Parathyroid adenoma (tissue), 2 donors: ENCODE data around the gene CCDC28B.
A peak's percentile ranks its signal among the peaks of the same experiment; 100 is the strongest.

Experiments
- H2AFZ ChIP-seq: fragments of 300-600 bp; sonication (generic); one replicate; pipeline ENCODE4 v1.7.0; 2017; ENCODE audit warnings: antibody characterized with exemption, mild to moderate bottlenecking
- H3K27ac ChIP-seq: fragments of 300-600 bp; sonication (generic); one replicate; pipeline ENCODE4 v1.7.0; 2017
- H3K27me3 ChIP-seq: fragments of 300-600 bp; sonication (generic); one replicate; pipeline ENCODE4 v1.7.0; 2017; ENCODE audit warnings: low read length; ENCODE audit not compliant: control insufficient read depth, insufficient read depth
- H3K36me3 ChIP-seq: fragments of 300-600 bp; sonication (generic); one replicate; pipeline ENCODE4 v1.7.0; 2017; ENCODE audit warnings: low read length; ENCODE audit not compliant: control insufficient read depth, insufficient read depth
- H3K4me1 ChIP-seq: fragments of 300-600 bp; sonication (generic); one replicate; pipeline ENCODE4 v1.7.0; 2017; ENCODE audit warnings: control low read depth
- H3K4me2 ChIP-seq: fragments of 300-600 bp; sonication (generic); one replicate; pipeline ENCODE4 v1.7.0; 2017; ENCODE audit warnings: low read length
- H3K4me3 ChIP-seq: fragments of 300-600 bp; sonication (generic); one replicate; pipeline ENCODE4 v1.7.0; 2017; ENCODE audit warnings: low read depth, low read length
- H3K79me2 ChIP-seq: fragments of 300-600 bp; sonication (generic); one replicate; pipeline ENCODE4 v1.7.0; 2017; ENCODE audit warnings: control low read depth
- H3K9ac ChIP-seq: fragments of 300-600 bp; sonication (generic); one replicate; pipeline ENCODE4 v1.7.0; 2017; ENCODE audit warnings: mild to moderate bottlenecking
- H3K9me3 ChIP-seq: fragments of 300-600 bp; sonication (generic); one replicate; pipeline ENCODE4 v1.7.0; 2017; ENCODE audit warnings: low read length; ENCODE audit not compliant: control insufficient read depth
- CTCF ChIP-seq: fragments of 300-600 bp; sonication (generic); IDR thresholded peaks from one replicate; pipeline ENCODE4 v1.7.0; 2017; ENCODE audit warnings: antibody characterized with exemption, mild to moderate bottlenecking
- donor health status: primary hyperparathyroidism.

CCDC28B gene

DNA sequence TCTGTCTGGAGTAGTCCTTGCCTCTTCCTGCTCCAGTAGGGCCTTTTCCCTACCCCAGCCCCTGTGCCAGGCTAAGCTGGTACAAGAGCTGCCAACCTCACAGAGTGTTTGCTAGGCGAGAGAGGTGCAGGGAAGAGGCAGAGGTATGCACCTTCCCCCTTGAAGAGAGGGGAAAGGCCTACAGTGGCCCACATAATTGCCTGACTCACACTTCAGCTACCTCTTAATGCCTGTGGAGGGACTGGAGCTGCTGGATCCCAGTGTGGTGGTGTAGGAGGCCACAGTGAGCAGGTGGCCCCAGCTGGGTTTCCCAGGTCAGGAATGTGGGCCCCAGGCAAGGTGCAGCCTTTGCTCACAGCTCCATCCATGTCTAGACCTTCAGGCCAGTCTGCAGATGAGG, 3.3 kb upstream of the CCDC28B start:
- Histone ChIP-seq H3K27me3 (no peaks in the 10 kb centered on the region), H3K79me2 (no peaks in the 10 kb centered on the region), H3K27ac (peak overlapping the region; percentile 4), H3K9me3 (no peaks in the 10 kb centered on the region), H2AFZ (no peak overlapping the region), H3K4me3 (no peak overlapping the region), H3K4me1 (peaks cover 11% of the 10 kb centered on the region), H3K9ac (no peak overlapping the region), H3K36me3 (no peaks in the 10 kb centered on the region), H3K4me2 (no peak overlapping the region)
- TF ChIP-seq CTCF: no peak

- Histone ChIP-seq H3K27me3 (no peaks in the 10 kb centered on the region), H2AFZ (no peak overlapping the region), H3K9ac (no peak overlapping the region), H3K4me2 (peak overlapping the region; percentile 20), H3K4me1 (peaks cover 11% of the 10 kb centered on the region), H3K27ac (no peak overlapping the region), H3K9me3 (no peaks in the 10 kb centered on the region), H3K4me3 (no peak overlapping the region), H3K79me2 (no peaks in the 10 kb centered on the region), H3K36me3 (no peaks in the 10 kb centered on the region)
- no peak for TF ChIP-seq CTCF
Measured at GRCh38 chr1:32197837-32198236, 2.6 kb upstream of the CCDC28B start.

- no peaks in the 10 kb centered on the region for H3K9me3 ChIP-seq
- H3K27me3 ChIP-seq: no peaks in the 10 kb centered on the region
- no peak overlapping the region for H3K9ac ChIP-seq
- H3K36me3 ChIP-seq: no peaks in the 10 kb centered on the region
- no peak overlapping the region for H3K4me3 ChIP-seq
- H2AFZ ChIP-seq: no peak overlapping the region
- peaks cover 11% of the 10 kb centered on the region for H3K4me1 ChIP-seq
- no peak overlapping the region for H3K27ac ChIP-seq
- no peak for TF ChIP-seq CTCF
- peak overlapping the region; percentile 20 for H3K4me2 ChIP-seq
- no peaks in the 10 kb centered on the region for H3K79me2 ChIP-seq
Measured at GRCh38 chr1:32198237-32199042, 2.0 kb upstream of the CCDC28B start.

DNA sequence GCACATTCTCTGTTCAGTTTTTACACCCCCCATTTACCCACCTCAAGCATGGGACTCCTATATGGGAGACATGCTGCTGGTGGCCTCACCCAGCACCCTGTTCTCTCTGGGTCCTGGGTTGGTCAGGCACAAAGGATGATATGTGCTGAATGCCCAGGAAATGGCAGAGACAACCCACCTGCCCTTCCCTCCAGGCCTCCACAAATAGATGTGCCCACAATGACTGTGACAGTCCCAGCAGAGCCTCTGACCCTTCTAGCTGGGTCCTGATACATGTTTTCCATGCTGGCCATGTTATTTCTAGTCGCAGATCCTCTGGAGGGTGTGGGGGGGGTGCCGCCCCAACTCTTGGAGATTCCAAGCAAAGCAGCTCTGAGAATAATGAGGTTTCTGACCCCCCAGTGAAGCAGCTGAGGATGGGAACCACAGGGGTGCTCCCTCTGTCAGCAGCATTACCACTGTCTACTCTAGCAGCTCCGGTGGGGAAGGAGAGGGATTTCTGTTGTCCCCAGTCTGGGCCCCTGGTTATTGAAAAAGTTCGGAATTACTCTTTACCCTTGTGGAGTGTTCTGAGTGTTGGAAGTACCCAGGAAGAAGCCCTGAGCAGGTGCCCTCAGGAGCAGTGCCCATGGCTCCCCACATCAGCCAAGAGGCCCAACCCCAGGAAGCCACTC, 1.2 kb upstream of the CCDC28B start:
- H3K4me1 ChIP-seq: peaks cover 11% of the 10 kb centered on the region
- H3K9ac ChIP-seq: no peak overlapping the region
- H3K27ac ChIP-seq: peak overlapping the region; percentile 88
- no peak overlapping the region for H2AFZ ChIP-seq
- no peaks in the 10 kb centered on the region for H3K27me3 ChIP-seq
- no peaks in the 10 kb centered on the region for H3K36me3 ChIP-seq
- H3K4me2 ChIP-seq: peak overlapping the region; percentile 55
- peak overlapping the region; percentile 33 for H3K4me3 ChIP-seq
- H3K79me2 ChIP-seq: no peaks in the 10 kb centered on the region
- no peaks in the 10 kb centered on the region for H3K9me3 ChIP-seq
- TF ChIP-seq CTCF: no peak
